ENCODE data around the gene LRPPRC.
"Not testable (repeated sequence)": the region's sequence is repeated elsewhere in the genome, so short reads cannot be mapped to it uniquely, and the experiment has no call there.

Gene LRPPRC

DNA sequence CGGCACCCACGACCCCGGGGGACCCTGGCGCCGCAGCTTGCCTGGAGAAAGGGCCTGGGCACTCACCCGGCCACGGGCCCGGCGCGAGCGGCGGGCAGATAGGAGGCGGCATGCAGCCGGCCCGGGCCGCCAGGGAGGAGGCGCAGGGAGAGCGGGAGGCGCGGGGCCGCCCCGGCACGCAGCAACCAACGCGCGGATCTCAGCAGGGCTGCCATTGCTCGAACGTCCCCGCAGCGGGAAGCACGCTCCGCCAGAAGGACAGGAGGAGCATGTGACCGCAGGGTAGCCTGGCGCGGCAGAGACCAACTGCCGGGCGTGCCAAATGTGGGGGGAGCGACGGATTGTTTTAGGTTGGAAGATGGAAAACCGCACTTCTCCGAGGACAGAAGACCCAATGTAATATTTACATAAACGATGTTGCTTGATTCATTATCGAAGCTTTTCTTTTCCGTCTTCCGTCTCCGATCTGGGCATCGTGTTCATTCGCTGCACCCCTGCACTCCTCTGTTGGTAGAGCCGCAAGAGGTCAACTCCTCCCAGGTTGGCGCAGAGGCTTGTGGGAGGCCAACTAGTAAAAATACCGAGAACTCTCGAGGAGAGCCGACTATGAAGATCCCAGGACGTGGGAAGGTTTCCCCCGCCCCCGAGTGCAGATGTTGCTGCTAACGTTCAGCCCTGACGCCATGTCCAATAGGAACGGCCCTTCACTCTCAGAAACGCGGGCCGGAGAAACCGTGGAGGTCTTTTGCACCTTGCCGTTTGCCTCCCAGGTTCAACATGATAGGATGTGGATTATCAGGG is at the start of gene LRPPRC:
TSS of gene LRPPRC (minus strand) at position 257 of the 801 bp plus-strand sequence. CDS start at position 215, 42 bp downstream.
- peak; percentile 78 for DNase-seq (ENCODE audit: low read depth)

DNA sequence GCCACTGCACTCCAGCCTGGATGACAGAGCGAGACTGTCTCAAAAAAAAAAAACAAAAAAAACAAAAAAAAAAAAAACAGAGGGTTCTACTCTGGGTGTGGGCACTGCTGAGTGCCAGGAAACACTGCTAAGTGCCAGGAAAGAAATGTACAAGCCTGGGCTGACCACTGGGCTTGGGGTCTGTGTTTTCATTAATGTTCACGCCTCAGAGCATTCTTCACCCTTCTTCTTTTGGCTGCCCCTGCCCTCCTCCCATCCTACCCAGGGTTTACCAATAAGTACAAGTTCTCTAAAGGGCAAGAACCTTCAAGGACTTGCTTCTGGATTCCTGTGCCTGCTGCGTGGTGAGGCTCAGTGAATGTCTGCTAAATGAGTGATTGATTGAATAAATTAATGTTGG is 49.3 kb upstream of the LRPPRC start:
- no peak for DNase-seq (ENCODE audit: low read depth)

DNA sequence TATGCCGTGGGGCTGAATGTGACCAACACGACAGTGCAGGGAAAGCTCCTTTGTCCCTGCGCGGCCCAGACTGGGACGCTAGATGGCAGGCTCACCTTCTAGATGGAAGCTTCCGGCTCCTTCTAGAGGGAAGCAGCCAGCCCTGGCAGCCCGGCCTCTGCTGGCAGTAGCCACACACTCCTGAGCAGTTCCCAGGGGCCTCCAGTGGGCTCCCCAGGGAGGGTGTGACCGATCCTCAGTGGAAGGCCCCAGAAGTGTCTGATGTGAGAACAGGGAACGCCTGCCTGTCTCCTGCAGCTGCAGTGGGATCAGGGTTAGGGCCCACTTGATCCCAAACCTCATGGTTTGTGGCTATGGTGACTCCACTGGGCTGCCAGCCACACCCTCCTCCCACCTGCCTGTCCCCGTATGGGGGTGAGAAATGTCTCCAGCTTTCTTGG is 48.5 kb upstream of the LRPPRC start:
- peak; percentile 54 for DNase-seq (ENCODE audit: low read depth)

DNA sequence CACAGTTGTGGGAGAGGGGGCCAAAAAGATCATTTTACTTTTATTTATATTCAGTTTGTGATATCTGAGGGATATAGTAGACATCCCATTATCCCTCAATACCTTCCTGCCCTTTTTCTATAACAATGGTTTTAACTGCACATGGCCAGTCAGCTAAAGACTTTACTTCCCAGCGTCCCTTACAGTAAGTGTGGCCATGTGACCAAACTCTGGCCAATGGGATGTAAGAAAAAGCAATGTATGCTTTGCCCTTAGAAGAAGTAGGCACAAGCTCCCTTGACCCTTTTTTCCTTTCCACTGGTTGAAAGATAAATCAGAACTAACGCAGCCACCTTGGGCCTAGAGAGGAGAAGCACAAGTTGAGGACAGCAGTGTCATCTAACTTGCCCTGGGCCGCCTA is 44.6 kb upstream of the LRPPRC start:
- DNase-seq (ENCODE audit: low read depth): no peak

DNA sequence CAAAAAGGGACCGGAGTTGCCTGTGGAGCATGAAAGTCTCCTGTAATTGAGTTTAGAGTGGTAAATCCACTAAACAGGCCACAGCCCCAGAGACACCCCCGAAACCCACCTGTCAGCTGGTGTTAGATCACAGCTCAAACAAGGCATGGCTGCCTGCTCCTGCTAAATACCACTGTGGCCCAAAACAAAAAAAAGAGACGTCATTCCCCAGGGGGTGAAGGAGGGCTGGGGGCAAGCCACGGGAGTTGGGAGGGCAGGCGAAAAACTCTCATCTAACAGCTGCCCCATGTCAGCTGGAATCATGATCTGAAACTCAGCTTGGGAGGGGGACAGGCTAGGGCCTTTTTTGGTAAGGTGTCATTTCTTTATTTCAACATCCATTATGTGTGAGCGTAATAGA is 42.5 kb upstream of the LRPPRC start:
- DNase-seq (ENCODE audit: low read depth): no peak

DNA sequence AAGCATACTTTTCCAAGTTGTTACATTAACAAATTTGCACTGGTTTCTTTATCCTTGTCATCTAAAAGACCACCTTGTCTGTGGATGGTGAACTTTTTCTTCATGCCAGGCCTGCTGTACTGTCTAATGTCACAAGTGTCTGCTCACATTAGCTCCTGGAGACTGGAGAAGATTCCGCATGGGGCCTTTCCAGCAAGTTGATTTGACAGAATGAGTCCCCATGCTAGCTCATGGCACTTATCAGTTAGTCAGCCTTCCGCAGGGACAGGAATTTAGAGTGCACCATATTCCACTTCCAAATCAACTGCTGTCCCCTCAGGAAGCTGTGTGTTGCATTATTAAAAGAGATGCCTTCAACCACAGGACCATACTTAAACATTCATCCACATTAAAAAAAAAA is 41.4 kb upstream of the LRPPRC start:
- no peak for DNase-seq (ENCODE audit: low read depth)

DNA sequence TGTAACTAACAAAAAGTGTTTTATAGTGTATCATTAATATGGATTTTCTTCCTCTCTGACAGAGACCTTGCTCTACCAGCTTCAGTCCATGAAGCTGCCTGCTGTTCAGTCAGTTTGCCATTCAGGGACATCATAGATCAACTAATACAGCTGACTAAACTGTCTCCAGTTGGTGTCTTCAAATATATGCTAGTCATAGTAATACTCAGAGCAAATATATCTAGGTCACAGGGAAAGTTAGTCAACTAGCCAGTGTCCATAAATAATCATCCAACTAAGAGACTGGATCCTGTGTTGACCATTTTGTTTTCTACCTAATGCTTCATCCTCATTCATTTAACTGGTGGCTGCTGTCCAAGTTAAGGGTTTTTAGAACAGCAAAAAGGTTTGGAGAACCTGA is 38.2 kb upstream of the LRPPRC start:
- no peak for DNase-seq (ENCODE audit: low read depth)

DNA sequence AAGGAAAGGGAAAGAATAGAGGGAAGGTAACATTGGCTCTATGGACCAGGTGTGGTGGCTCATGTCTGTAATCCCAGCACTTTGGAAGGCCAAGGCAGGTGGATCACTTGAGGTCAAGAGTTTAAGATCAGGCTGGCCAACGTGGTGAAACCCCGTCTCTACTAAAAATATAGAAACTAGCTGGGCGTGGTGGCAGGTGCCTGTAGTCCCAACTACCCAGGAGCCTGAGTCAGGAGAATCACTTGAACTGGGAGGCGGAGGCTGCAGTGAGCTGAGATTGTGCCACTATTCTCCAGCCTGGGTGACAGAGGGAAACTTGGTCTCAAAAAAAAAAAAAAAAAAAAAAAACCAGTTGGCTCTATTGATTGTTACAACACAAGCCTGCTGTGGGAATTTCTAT is 31.3 kb upstream of the LRPPRC start:
- not testable (repeated sequence) for DNase-seq (ENCODE audit: low read depth)

DNA sequence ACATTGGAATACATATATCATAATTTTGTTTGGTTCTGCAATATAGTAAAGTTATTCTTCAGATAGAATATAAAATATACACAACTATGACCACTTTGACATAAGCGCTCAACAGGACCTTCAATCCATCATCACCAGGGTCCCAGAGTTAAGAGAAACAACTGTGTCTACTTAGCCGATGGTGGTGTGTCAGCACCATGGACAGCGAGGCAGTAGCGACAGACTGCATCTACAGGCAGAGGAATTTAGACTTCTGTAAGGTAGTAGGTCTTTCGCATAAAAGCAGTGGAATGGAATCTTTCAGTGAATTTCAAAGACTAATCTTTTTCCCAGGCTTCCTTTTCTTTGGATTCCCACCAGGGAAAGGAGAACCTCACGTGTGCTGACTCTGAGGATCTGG is 20.5 kb upstream of the LRPPRC start:
- no peak for DNase-seq (ENCODE audit: low read depth)

DNA sequence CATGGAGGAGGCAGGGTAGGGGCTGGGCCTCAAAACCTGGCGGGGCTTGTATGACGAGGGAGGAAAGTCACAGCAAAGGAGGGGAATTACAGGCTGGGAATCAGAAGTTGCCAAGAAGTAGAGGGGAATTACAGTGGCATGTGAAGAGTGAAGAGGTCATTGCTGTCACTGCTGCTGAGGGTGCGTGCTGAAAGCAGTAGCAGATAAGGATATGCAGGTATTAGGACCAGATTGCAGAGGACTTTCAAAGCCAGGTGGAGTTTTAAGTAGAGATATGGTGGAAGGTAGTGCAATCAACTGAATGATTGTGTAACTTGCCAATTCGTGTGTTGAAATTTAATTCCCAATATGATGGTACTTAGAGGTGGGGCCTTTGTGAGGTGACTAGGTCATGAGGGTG is 19.4 kb upstream of the LRPPRC start:
- DNase-seq (ENCODE audit: low read depth): no peak

DNA sequence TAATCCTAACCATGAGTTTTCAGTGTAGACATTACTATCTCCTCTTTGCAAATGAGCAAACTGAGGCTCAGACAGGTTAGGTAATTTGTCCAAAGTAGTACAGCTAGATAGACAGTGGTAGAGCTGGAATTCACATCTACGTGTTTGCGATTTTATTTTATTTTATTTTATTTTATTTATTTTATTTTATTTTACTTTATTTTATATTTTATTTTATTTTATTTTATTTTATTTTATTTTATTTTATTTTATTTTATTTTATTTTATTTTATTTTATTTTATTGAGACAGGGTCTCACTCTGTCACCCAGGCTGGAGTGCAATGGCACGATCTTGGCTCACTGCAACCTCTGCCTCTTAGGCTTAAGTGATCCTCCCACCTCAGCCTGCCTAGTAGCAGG is 17.4 kb upstream of the LRPPRC start:
- not testable (repeated sequence) for DNase-seq (ENCODE audit: low read depth)

DNA sequence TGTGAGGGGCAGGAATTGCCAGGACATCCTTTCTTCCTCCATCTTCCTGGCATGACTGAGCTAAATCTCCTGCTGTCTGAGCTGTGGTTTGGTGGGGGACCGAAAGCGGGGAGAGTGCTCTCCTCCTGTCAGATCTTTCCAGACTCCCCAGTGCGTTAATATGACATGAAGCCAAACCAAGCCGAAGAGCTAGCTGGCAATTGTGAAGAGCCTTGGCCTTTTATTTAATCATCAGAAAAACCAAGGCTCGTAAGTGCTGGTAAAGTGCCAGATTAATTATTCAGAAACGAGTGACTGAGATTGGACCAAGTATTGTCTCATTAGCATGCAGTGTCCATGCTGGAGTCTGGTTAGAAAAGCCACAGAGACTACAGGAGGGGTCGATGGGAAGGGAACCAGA is 14.5 kb upstream of the LRPPRC start:
- no peak for DNase-seq (ENCODE audit: low read depth)

DNA sequence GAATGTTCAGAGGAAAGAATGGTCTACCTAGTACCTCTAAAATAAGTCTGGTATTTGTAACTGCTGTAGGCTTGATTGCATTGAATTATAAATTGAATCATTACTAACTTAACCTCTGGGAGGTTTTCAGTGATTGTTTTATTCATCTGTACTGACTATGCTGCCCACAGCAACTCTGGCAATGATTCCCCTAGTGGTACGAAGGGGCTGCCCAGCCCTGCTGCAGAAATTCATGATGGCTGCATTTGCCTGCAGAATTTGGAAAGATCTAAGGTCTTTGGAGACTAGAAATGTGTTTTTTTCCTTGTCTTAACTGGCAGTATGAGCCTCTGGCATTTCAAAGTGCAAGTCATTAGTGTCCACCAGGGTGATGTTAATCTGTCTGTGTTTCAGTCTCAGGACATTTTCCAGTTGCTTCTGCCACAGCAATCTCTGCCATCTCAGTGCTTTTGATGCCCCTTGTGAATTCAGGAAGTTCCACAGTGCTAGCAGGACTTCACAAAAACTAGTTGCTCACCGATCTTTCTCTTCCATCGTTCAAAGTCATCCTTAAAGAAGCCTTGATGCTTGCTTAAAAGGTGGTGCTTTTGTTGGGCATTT is 13.4 kb upstream of the LRPPRC start:
- DNase-seq (ENCODE audit: low read depth): no peak

DNA sequence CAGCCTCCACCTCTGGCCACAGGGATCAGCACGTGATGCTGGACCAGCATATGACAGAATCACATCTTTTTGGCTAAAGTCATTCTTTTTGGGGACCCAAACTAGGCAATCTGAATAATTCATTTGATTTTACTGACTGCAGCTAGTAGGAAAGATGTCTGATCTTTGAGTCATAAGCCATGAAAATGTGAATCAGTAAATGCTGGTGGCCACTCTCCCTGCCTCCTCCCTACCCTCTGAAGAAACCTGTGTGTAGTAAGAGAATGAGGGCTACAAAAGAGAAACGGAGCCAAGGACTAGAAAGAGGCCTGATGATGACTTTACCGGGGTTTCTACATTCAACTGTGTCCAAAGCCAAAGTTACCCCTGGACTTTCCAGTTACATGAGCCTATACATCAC is 10.1 kb upstream of the LRPPRC start:
- DNase-seq (ENCODE audit: low read depth): no peak

DNA sequence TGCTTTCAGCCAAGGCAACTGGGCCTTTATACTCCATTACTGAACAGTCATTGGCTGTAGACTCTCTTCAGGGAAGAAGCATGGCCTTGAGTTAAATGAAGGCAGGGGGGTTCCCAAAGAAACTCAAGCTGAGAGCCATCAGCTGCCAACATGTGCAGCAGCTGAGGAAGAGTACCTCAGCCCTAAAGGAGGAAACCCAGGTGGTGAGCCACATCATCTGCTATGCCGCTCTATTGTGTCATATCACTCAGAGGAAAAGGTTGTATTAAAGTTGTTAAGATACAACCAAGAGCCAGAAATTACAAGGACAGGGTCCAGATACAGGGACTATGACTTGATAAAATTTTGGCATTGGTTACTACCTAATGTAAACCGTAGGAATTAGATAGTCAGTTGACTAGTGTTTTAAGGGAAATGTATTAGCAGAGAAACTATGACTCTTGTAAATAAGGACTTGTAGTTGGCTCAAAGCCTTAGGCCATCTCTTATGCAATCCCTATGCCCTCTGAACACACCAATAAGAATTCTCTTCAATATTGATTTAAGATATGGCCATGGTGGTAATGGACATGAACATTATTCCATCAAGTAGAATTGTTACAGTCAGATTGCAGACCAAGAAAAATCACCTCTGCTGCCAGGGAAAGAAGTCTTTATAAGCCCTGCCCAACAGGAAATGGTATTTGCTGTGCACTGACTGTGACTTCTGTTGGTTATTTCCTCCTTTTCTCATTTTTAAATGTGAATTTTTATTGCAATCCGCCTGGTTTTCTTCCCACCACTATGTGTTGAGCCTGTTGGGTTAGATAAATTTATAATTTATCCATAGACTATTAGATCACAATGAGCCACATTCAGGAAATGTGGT is 9.2 kb upstream of the LRPPRC start:
- no peak for DNase-seq (ENCODE audit: low read depth)

DNA sequence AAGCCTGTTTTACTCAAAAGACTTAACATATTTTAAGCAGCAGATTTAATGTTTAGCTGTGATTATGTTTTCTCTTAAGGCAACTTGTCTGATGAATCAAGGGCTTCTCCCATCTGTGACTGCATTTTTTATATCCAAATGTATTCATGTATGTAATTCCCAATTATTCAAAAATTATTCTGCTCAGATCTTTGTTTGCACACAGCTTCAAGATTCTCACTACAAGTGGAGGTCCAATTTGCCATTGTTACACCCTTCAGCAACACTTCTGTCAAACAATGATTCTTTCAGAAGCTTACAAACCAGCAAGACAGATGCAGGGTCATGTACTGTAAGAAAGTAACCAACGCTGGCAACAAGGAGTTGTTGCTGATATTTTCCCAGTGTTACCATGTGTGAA is 5.9 kb upstream of the LRPPRC start:
- no peak for DNase-seq (ENCODE audit: low read depth)

DNA sequence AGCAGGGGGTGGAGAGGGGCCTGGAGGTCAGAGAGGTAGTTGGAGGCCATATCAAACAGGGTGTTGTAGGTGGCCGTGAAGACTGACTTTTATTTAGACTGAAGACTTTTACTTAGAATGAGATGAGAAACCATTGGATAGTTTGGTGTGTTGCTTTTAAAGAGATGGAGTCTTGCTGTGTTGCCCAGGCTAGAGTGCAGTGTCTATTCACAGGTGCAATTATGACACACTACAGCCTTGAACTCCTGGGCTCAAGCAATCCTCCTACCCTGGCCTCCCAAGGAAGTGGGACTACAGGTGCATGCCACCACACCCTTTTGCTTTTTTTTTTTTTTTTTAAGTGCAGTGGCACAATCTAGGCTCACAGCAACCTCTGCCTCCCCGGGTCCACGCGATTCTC is 2.5 kb upstream of the LRPPRC start:
- DNase-seq (ENCODE audit: low read depth): no peak

DNA sequence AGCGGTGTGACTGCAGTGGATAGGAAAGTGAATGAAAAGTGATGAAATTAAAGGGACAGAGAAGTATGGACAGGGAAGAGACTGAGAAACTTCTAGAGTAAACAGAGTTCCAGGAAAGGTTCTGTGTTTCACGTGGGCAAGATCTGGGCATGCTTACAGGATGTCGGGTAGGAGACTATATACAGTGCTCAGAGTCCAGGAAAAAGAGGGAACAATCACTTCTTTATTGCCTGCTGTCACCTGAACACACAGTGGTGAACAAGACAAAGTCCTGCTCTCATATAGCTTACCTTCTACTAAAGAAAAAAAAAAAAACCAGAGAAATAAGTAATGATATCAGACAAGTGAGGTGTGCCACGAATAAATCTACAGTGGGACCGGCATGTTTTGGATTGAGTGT is 2.4 kb downstream of the LRPPRC start:
- DNase-seq (ENCODE audit: low read depth): no peak

DNA sequence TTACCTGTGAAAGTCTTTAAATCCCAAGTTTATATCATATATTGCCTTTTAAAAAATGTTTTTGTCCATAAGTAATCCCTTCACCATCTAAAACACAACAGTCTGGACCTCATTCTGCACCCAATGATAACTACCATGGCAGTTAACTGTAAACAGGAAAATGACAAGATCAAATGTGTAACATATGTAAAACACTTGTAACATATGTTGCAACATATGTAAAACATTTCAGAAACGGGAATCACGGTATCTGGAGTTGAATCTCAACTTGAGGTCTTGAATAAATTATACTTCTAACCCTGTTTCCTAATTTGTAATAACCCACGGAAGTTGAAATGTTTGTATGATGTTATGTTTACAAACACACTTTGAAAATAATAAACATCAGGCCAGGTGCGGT is 6.2 kb downstream of the LRPPRC start:
- no peak for DNase-seq (ENCODE audit: low read depth)

DNA sequence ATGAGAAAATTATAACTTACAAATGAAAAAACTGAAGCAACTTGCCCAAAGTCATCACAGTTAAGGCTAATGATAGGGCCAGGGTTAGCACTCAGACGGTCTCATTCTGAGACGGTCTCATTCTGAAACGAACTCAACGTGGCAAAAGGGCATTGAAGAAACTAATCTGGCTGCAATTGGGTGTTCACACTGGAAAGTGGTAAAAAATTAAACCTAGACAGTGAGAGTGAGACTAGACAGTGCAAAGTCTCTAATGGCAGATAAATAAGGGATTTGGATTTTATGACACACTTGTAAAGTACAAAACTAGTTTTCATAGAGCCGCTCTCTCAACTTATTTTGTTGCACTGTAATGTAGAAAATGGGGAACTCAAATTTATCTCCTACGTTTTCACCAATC is 9.2 kb downstream of the LRPPRC start:
- DNase-seq (ENCODE audit: low read depth): no peak

DNA sequence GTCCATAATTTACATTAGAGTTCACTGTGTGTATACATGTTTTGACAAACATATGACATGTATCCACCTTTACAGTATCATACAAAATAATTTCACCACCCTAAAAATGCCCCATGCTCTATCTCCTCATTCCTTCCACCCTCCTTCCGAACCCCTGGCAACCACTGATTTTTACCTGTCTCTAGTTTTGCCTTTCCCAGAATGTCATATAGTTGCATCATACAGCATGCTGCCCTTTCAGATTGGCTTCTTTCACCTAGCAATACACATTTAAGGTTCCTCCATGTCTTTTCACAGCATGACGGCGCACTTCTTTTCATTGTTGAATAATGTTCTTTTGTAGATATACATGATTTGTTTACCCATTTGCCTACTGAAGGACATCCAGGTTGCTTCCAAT is 10.4 kb downstream of the LRPPRC start:
- DNase-seq (ENCODE audit: low read depth): no peak

DNA sequence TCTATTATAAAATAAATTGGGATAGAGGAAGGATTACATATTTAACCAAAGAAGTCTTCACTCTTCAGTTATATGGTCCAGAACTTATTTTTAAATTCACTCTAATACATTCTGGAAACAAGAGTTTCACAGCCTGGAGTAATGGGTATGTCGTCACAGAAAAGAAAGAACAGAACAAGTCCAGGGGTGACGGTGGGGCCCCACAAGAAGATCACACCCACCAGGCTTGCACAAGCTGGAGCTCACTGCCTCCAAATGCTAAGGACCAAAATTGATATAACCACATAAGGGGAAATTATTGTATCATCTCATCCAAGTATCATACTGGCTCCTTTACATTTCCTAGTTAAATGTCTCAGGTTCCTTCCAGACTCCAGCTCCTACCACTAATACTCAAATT is 11.3 kb downstream of the LRPPRC start:
- no peak for DNase-seq (ENCODE audit: low read depth)

DNA sequence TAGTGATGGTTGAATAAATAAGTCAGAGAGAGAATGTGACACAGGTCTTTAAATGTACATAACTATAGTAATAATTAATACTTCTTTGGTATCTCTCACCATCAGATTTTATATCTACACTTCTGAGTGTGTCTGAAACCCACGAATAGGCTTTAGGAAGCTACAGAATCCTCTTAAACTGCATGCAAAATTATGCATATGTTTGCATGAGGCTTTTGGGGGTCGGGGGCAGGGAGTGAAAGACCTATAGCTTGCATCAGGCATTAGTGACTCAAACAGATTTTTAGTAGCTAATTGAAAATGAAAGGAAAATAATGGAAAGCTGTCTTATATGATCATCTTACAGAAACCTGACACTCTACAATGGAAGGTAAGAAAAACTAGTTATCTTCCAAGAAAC is 14.9 kb downstream of the LRPPRC start:
- DNase-seq (ENCODE audit: low read depth): no peak

Measured in stimulated activated CD8-positive, alpha-beta memory T cell treated with anti-CD3 and anti-CD28 coated beads, Interleukin-12 subunit alpha, Interleukin-12 subunit beta, amount 100 ng/mL, for 4 hours (primary cell).